GM12873 (cell line): ENCODE measurements around the gene INTU.

Source experiments
- CTCF ChIP-seq: IDR thresholded peaks from 2 replicates; pipeline ENCODE4 v1.5.1; 2012; ENCODE audit warnings: low read depth, mild to moderate bottlenecking, moderate library complexity, low read length, control low read depth; ENCODE audit not compliant: insufficient read depth; ENCODE audit errors: missing control alignments

The INTU gene

GRCh38 chr4:127672111-127672510 lies 39.4 kb downstream of the INTU start:
- TF ChIP-seq CTCF, result no peak

GRCh38 chr4:127685292-127685691 lies 52.5 kb downstream of the INTU start:
- no peak for TF ChIP-seq CTCF

GRCh38 chr4:127686658-127687057 lies 53.9 kb downstream of the INTU start:
- no peak for TF ChIP-seq CTCF

- TF ChIP-seq CTCF, result no peak
These were observed 54.8 kb downstream of the INTU start for GRCh38 chr4:127687580-127687979.

GRCh38 chr4:127698789-127699200 lies 66.0 kb downstream of the INTU start:
- TF ChIP-seq CTCF, result no peak

GRCh38 chr4:127708985-127709384 lies 76.2 kb downstream of the INTU start:
- no peak for TF ChIP-seq CTCF

GRCh38 chr4:127709456-127709855 lies 76.7 kb downstream of the INTU start:
- no peak for TF ChIP-seq CTCF

GRCh38 chr4:127730142-127730913 lies 97.6 kb downstream of the INTU start, which contains the start of gene SLC25A31:
Gene SLC25A31 (plus strand): TSS chr4:127730400. CDS start chr4:127730546, 146 bp downstream.
- no peak for TF ChIP-seq CTCF
